Measurements from ENCODE around the gene TMEM45B. TPM values are rescaled to one million over a fixed set of nuclear protein-coding genes. Genes with fewer than 3 reads are reported as not detected.
"Not testable (repeated sequence)": the region's sequence is repeated elsewhere in the genome, so short reads cannot be mapped to it uniquely, and the experiment has no call there.

Gene TMEM45B
- total RNA-seq, 2 donors from 2014 or later: not detected

DNA sequence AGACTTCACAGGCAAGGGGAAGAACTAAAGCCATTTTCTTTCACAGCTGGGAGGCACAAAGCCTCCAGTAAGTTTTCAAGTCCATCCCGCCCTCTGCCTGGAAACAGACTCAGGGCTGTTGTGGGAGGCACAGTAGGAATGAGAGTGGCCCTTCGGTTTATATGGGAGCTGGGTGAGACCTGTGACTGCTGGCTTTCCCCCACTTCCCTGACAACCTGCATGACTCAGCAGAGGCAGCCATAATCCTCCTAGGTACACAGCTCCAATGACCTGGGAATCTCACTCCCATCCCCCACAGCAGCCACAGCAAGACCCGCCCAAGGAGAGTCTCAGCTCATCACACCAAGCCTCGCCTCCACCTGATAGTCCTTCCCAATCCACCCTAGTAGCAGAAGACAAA is 12.1 kb upstream of the TMEM45B start:
- intact Hi-C loops (cut with DNase I): no loop called here
- no peak for DNase-seq
- ATAC-seq: no peak

DNA sequence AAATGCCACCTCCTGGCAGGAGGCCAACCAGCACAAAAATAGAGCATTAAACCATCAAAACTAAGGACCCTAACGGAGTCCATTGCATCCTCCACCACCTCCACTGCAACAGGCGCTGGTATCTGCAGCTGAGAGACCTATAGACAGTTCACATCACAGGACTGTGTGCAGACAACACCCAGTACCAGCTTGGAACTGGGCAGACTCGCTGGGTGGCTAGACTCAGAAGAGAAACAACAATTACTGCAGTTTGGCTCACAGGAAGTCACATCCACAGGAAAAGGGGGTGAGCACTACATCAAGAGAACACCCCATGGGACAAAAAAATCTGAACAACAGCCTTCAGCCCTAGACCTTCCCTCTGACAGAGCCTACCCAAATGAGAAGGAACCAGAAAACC is 11.6 kb upstream of the TMEM45B start:
- DNase-seq (no peak), ATAC-seq (no peak)
- intact Hi-C loops (cut with DNase I): no loop called here

DNA sequence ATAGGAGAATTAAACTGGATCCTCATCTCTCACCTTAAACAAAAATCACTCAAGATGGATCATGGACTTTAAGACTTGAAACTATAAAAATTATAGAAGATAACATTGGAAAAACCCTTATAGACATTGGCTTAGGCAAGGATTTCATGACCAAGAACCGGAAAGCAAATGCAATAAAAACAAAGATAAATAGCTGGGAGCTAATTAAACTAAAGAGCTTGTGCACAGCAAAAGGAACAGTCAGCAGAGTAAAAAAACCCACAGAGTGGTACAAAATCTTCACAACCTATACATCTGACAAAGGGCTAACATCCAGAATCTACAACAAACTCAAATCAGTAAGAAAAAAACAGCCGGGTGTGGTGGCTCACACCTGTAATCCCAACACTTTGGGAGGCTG is 7.4 kb upstream of the TMEM45B start:
- ATAC-seq; intact Hi-C loops (cut with DNase I); DNase-seq: not testable (repeated sequence)

DNA sequence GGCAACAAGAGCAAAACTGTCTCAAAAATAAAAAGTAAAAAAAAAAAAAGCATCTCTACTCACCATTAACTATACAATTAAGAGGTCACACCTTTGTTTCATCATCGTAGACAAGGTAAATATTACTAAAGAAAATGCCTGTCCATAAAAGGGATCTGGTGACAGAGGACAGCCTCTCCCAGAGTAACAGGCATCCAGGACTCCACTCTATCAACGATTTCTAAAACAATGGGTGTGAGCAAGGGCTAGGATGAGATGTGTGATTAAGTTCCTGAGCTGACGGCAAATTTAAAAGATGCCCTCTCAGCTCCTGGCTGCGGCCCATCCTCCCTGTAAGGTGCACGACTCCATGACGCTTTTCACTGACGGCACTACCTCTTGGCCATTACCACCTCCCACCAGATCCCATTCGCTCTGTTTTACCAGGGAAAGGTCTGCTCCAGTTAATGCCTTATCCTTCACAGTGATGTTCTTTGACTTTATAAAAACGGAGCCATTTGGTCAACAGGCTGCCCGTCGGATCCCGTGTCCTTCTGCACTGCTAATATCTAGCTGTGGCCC is 2.3 kb upstream of the TMEM45B start:
- ATAC-seq: no peak
- intact Hi-C loops (cut with DNase I): no loop called here
- no peak for DNase-seq

DNA sequence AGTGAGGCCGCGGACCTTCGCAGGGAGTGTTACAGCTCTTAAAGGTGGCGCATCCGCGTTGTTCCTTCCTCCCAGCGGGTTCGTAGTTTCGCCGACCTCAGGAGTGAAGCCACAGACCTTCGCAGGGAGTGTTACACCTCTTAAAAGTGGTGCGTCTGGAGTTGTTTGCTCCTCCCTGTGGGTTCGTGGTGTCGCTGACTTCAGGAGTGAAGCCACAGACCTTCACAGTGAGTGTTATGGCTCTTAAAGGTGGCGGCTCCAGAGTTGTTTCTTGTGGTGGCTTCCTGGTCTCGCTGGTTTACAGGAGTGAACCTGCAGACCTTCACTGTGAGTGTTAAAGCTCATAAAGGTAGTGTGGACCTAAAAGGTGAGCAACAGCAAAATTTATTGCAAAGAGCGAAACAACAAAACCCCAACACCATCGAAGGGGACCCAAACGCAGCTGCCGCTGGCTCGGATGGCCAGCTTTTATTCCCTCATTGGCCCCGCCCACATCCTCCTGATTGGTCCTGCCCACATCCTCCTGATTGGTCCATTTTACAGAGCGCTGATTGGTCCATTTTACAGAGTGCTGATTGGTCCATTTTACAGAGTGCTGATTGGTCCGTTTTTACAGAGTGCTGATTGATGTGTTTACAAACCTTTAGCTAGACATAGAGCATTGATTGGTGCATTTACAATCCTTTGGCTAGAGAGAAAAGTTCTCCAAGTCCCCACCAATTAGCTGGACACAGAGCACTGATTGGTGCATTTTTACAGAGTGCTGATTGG is 1.2 kb upstream of the TMEM45B start:
- DNase-seq (no peak), ATAC-seq (no peak)
- intact Hi-C loops (cut with DNase I): no loop called here

DNA sequence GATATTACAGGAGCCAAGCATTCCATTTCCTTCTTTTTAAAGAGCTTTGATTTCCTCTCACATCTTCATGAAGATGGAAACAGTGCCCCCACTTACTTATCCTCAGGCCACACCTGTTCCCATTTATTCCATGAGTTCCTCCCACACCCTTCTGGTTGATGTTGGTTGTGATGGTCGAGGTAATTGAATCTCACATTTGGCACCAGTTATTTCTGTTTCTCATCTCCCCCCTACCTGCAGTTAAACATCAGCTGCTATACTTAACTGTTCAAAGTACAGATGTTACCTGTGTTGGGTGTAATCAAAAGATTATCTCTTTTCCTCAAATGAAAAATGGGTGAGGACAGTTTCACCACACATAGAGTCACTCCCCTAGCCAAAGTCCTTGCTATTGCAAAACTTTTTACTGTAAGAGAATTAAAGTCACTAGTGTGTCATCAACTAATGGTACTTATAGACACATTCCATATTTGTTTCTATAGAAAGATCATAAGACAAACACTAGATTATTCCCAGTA is 1.9 kb downstream of the TMEM45B start:
- no peak for DNase-seq
- no peak for ATAC-seq
- intact Hi-C loops (cut with DNase I): no loop called here

DNA sequence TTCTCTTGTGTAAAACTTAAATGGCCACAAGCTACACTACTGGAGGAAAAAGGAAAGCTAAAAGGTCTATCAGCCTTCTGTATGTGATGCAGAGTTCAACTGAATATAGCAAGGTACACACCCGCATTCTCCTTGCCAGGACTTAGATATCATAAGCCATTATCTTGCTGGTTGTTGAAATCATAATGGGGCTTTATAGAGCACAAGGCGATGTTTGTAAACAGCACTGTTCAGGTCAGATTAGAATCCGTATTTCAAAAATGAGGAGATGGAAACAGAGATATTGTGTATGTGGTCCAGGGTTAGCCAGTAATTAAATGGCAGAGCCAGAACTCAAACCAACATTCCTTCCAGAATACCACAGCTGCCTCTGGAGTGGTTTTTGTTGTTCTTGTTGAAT is 2.6 kb downstream of the TMEM45B start:
- intact Hi-C loops (cut with DNase I); ATAC-seq; DNase-seq: not testable (repeated sequence)

DNA sequence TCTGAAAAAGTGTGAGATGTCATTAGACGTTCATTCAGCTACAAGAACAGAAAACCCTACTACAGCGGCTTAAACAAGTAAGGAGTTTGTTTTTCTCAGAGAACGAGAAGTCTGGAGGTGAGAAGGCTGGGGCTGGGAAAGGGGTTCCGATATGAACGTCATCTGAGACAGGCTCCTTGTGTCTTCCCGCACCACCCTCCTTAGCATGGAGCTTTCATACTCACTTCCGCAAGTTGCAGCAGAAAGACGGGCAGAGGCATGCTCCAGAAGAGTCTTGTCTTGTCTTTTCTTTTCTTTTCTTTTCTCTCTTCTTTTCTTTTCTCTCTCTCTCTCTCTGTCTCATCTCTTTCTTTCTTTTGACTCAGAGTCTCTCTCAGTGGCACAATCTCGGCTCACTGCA is 3.6 kb downstream of the TMEM45B start:
- no peak for ATAC-seq
- DNase-seq: no peak
- intact Hi-C loops (cut with DNase I): no loop called here

DNA sequence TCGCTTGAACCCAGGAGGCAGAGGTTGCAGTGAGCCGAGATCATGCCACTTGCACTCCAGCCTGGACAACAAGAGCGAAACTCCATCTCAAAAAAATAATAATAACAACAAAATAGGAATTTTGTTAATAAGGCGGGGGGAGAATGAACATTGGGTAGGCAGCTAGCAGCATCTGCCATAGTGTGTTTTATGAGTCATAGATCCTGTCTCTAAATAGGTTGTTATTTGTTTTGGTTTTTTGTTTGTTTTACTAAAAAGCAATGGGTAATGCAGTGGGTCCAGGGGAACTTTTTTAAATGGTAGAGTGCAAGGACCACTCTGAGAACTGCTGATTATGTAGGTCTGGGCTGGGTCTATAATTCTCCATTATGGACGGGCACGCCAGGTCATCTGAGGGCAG is 4.6 kb downstream of the TMEM45B start:
- DNase-seq; intact Hi-C loops (cut with DNase I); ATAC-seq: not testable (repeated sequence)

DNA sequence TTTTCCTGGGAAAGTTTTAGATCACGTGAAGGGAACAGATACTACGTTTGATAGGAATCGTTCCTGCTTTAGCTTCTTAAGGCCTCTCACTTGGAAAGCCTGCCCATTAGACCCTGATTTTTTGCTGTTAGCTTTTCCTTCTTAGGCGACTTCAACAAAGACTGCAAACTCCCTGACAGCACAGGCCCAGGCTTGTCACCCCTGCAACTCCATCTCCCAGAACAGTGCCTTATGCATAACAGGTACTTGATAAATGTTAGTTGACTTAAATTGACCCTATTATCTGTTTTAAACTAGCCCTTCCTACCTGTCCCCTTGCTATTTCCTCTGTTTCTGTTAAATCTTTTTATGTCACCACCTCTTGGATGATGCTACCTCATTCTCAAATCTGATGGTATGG is 7.6 kb downstream of the TMEM45B start:
- ATAC-seq; intact Hi-C loops (cut with DNase I): not testable (repeated sequence)

DNA sequence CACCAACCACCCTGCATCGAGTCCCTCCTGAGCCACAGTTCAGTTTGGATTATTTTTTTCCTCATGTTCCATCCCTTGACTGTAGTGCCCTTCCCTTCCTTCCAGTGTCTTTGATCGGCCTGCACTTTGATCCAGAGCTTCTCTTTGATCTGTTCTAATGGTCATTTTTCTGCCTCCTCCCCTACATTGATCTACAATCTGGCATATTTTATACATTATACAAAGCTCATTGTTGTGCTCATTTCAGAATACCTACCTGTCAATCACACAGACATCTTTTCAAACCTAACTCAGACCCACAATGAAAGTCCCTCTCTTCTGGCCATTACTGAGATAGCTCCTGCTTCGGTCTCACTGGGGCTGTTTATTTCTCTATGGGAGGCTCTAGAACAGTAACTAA is 8.2 kb downstream of the TMEM45B start:
- ATAC-seq; intact Hi-C loops (cut with DNase I); DNase-seq: not testable (repeated sequence)

More for the DNA sequence above, 7.6 kb downstream of the TMEM45B start:
- not testable (repeated sequence) for DNase-seq

DNA sequence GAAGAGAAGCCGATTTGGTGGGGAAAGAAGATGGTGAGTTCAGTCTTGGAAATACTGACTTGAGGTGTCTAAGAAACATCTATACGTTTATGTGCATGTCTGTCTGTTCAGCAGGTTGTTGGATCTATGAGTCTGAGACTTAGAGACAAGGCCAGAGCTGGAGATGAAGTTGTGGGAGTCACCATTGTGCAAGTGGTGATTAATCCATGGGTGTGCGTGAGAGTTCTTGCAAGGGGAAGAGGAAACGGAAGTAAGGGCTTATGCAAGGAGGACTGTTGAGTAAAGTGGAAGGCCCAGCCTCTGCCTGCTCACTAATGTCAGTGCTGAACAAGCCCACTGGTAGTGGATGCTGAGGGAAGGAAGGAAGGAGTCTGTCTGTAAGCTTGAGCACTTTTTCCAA is 9.7 kb downstream of the TMEM45B start:
- intact Hi-C loops (cut with DNase I): no loop called here
- DNase-seq: no peak
- ATAC-seq: peak in 1 of 2 donors; percentile 70

DNA sequence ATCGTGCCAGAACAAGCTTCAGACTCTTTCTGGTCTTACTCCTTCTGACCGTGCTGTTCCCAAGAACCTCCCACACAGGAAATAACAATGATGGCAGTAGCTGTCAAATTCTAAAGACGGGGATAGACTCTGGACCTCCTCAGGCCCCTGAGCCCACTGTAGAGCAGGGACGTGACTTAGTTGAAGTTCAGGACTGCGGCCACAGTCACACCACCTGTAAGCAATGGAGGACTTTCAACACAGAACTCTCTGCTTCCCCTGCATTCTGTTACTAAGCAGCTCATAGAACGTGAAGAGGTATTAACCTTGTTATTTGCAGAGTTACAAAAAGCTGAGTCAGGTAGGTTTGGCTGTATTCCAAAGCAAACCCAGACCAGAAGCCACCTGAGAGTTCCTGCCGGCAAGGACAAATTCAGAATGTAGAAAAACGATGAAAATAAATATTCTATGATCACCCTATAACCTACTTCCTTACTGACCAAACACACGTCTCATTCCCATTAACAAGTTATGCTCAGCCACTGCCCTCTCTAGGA is 12.7 kb downstream of the TMEM45B start:
- ATAC-seq: no peak
- intact Hi-C loops (cut with DNase I): no loop called here
- DNase-seq: no peak

DNA sequence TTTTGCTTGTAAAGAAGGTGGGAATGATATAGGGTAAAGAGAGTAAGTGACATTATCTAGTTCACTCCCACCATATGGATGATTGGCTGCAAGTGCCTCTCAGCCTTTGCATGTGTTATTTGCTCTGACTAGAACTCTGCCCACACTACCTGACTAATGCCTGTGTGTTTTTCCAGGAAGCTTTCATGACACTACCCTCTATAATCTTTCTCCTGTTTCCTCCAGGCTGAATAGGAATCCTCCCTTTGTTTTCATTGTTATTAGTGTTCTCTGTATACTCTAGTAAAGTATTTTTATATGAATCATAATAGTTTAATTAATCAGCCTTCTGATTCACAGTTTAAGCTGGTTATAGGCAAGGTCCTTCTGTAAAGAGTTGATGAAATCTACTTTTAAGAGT is 13.8 kb downstream of the TMEM45B start:
- DNase-seq; ATAC-seq; intact Hi-C loops (cut with DNase I): not testable (repeated sequence)

DNA sequence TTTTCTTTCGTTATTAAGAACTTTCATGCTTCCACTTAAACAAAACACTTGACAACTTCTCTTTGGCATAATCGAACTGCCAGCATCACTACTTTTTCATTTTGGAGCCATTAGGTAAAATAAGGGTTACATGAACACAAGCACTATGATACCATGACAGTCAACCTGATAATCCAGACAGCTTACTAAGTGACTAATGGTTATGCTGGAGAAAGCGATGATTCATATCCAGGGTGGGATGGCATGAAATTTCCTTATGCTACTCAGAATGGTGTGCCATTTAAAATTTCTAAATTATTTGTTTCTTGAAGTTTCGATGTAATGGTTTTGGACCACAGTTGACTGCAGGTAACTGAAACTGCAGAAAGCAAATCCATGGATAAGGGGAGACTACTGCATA is 15.6 kb downstream of the TMEM45B start:
- ATAC-seq; DNase-seq; intact Hi-C loops (cut with DNase I): not testable (repeated sequence)

DNA sequence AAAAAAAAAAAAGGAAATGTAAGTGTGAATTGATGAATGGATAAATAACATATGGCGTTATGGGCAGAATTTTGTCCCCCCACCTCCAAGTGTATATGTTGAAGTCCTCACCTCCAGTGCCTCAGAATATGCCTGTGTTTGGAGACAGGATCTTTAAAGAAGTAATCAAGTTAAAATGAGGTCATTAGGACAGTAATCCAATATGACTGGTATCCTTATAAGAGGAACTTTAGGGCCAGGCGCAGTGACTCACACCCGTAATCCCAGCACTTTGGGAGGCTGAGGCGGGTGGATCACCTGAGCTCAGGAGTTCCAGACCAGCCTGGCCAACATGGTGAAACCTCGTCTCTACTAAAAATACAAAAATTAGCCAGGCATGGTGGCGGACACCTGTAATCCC is 17.6 kb downstream of the TMEM45B start:
- intact Hi-C loops (cut with DNase I); ATAC-seq: not testable (repeated sequence)

DNA sequence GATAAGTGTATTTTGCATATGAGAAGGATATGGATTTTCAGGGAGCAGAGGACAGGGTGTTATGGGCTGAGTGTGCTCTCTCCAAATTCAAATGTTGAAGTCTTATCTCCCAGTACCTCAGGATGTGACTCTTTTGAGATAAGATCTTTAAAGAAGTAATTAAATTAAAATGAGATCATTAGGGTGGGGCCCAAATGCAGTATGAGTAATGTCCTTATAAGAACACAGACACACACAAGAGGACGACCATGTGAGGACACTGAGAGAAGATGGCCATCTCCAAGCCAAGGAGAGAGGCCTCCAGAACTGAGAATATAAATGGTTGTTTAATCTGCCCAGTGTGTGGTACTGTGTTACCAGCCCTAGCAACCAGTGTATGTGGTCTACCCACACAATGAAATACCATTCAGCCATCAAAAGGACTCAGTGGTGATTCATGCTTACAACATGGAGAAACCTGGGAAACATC is 20.8 kb downstream of the TMEM45B start:
- ATAC-seq; DNase-seq; intact Hi-C loops (cut with DNase I): not testable (repeated sequence)

More for the DNA sequence above, 17.6 kb downstream of the TMEM45B start:
- not testable (repeated sequence) for DNase-seq

DNA sequence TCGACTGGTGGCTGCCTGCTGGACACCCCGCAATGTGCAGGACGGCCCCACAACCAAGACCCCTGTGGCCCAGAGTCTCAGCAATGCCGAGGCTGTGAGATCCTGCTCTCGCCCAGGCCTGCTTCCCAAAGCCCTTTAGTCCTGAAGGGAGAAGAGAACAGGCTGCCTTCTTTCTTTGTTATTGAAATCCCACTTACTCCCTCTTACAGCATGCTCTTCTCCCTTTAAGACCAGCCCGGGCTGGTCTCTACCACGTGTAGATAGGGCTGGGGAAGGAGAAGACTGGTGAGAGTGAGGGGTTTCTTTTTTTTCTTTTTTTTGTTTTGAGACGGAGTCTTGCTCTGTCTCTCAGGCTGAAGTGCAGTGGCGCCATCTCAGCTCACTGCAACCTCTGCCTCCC is 21.3 kb downstream of the TMEM45B start:
- intact Hi-C loops (cut with DNase I): no loop called here
- DNase-seq (no peak), ATAC-seq (no peak)

DNA sequence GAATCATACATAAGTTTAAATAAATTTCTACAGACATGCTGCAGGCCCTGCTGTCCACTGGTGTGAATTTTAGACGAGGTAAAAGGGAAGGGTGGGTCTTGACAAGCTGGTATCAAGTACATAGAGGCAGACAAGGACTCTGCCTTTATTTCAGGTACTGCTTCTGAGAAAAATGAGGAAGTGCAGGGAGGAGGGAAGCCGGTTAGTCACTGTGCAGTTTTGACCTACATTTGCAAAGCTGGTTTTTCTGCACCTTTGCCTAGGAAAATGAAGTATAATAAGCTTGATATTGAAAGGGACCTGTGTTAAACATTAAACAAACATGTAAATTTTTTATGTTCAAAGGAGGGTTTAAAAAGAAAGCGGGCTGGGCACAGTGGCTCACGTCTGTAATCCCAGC is 24.6 kb downstream of the TMEM45B start:
- DNase-seq (no peak), ATAC-seq (no peak)
- intact Hi-C loops (cut with DNase I): no loop called here

DNA sequence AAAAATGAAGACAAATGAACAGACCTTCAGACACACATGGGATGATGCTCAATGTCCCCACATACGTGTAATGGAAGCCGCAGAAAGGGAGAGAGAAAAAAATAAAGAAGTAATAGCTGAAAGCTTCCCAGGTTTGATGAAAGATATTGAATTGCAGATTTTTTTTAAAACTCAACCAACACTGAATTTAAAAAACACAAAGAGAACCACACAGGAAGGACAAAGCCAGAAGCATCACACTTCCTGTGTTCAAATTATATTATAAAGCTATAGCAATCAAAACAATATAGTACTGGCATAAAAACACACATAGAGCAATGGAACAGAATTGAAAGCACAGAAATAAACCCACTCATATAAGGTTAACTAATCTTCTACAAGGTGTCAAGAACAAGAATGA is 26.5 kb downstream of the TMEM45B start:
- ATAC-seq (no peak), DNase-seq (no peak)
- intact Hi-C loops (cut with DNase I): no loop called here
